ENCODE measurements around the gene HNF1A. TPM values are rescaled to one million over a fixed set of nuclear protein-coding genes. Genes with fewer than 3 reads are reported as not detected.

HNF1A gene
- total RNA-seq, 1 donor from 2014 or later, result not detected

GRCh38 chr12:120979862-120980696 is 1.7 kb downstream of the HNF1A start:
- Mint-ChIP-seq H3K9me3 (ENCODE audit: low read depth) (no peaks in the 10 kb centered on the region), H3K36me3 (ENCODE audit: low read depth) (no peaks in the 10 kb centered on the region), H3K27ac (ENCODE audit: unreplicated experiment) (no peak overlapping the region), H3K4me3 (ENCODE audit: unreplicated experiment) (no peak overlapping the region), H3K27me3 (ENCODE audit: low read depth) (no peaks in the 10 kb centered on the region), H3K4me1 (ENCODE audit: low read depth) (no peaks in the 10 kb centered on the region)
- no peak for TF ChIP-seq CTCF (IDR thresholded peaks at IDR 0.05)
- no peak for DNase-seq (ENCODE audit: low spot score)

- no peak for DNase-seq (ENCODE audit: low spot score)
- Mint-ChIP-seq H3K4me1 (ENCODE audit: low read depth) (no peaks in the 10 kb centered on the region), H3K36me3 (ENCODE audit: low read depth) (no peaks in the 10 kb centered on the region), H3K27ac (ENCODE audit: unreplicated experiment) (no peak overlapping the region), H3K4me3 (ENCODE audit: unreplicated experiment) (no peak overlapping the region), H3K9me3 (ENCODE audit: low read depth) (no peaks in the 10 kb centered on the region), H3K27me3 (ENCODE audit: low read depth) (no peaks in the 10 kb centered on the region)
- no peak for TF ChIP-seq CTCF (IDR thresholded peaks at IDR 0.05)
These were observed 2.5 kb downstream of the HNF1A start for GRCh38 chr12:120980800-120981368.

- no peaks in the 10 kb centered on the region for H3K27me3 Mint-ChIP-seq (ENCODE audit: low read depth)
- no peak for TF ChIP-seq CTCF (IDR thresholded peaks at IDR 0.05)
- no peak for DNase-seq (ENCODE audit: low spot score)
- H3K4me3 Mint-ChIP-seq (ENCODE audit: unreplicated experiment), result no peak overlapping the region
- no peak overlapping the region for H3K27ac Mint-ChIP-seq (ENCODE audit: unreplicated experiment)
- H3K4me1 Mint-ChIP-seq (ENCODE audit: low read depth), result no peaks in the 10 kb centered on the region
- no peaks in the 10 kb centered on the region for H3K9me3 Mint-ChIP-seq (ENCODE audit: low read depth)
- no peaks in the 10 kb centered on the region for H3K36me3 Mint-ChIP-seq (ENCODE audit: low read depth)
These were observed 3.1 kb downstream of the HNF1A start for GRCh38 chr12:120981407-120981941.

- peak; percentile 8 for DNase-seq (ENCODE audit: low spot score)
- Mint-ChIP-seq H3K36me3 (ENCODE audit: low read depth) (no peaks in the 10 kb centered on the region), H3K4me1 (ENCODE audit: low read depth) (no peaks in the 10 kb centered on the region), H3K9me3 (ENCODE audit: low read depth) (no peaks in the 10 kb centered on the region), H3K4me3 (ENCODE audit: unreplicated experiment) (no peak overlapping the region), H3K27me3 (ENCODE audit: low read depth) (no peaks in the 10 kb centered on the region), H3K27ac (ENCODE audit: unreplicated experiment) (no peak overlapping the region)
- TF ChIP-seq CTCF (IDR thresholded peaks at IDR 0.05), result no peak
These were observed 4.3 kb downstream of the HNF1A start for GRCh38 chr12:120982659-120983058.

GRCh38 chr12:120983759-120984158 is 5.4 kb downstream of the HNF1A start:
- H3K27ac Mint-ChIP-seq (ENCODE audit: unreplicated experiment), result no peak overlapping the region
- H3K9me3 Mint-ChIP-seq (ENCODE audit: low read depth), result peaks cover 3% of the 10 kb centered on the region
- no peaks in the 10 kb centered on the region for H3K36me3 Mint-ChIP-seq (ENCODE audit: low read depth)
- H3K4me1 Mint-ChIP-seq (ENCODE audit: low read depth), result no peaks in the 10 kb centered on the region
- no peaks in the 10 kb centered on the region for H3K27me3 Mint-ChIP-seq (ENCODE audit: low read depth)
- no peak overlapping the region for H3K4me3 Mint-ChIP-seq (ENCODE audit: unreplicated experiment)
- no peak for TF ChIP-seq CTCF (IDR thresholded peaks at IDR 0.05)
- DNase-seq (ENCODE audit: low spot score), result peak; percentile 22
